Peyer's patch (tissue), 4 donors: Measurements from ENCODE around the gene GLB1L.

Source experiments
- CTCF ChIP-seq, 6 experiments: fragments of 450-650 bp in 4 of 6; fragments of 200-600 bp in 2 of 6; sonication (generic) in 1 of 6; IDR thresholded peaks; one replicate each; pipeline ENCODE4 v1.5.1; 2017 to 2019; ENCODE audit warnings: antibody characterized with exemption in 6 of 6, mild to moderate bottlenecking in 3 of 6, moderate library complexity in 1 of 6
- POLR2A ChIP-seq, 2 donors: fragments of 450-650 bp; IDR thresholded peaks; one replicate each; pipeline ENCODE4 v1.5.1; 2017; ENCODE audit warnings: antibody characterized with exemption in 2 of 2, mild to moderate bottlenecking in 2 of 2, moderate library complexity in 2 of 2

GRCh38 chr2:219280651-219281050 lies 35.4 kb upstream of the GLB1L start:
- no peak for TF ChIP-seq CTCF (IDR thresholded peaks at IDR 0.05)
- no peak for TF ChIP-seq POLR2A (IDR thresholded peaks at IDR 0.05)
